ENCODE measurements around the gene G6PC1.
"Not testable (repeated sequence)": the region's sequence is repeated elsewhere in the genome, so short reads cannot be mapped to it uniquely, and the experiment has no call there.

- not testable (repeated sequence) for TF ChIP-seq EZH2 (IDR thresholded peaks at IDR 0.05; ENCODE audit: insufficient read depth, poor library complexity, severe bottlenecking); EZH2phosphoT487 (IDR thresholded peaks at IDR 0.05; ENCODE audit: insufficient read depth, low read depth)
Measured at GRCh38 chr17:42867694-42868261, 32.8 kb upstream of the G6PC1 start.

All from GM23248 (cell line).